C1 segment of cervical spinal cord (tissue), 14 donors: ENCODE results near the gene MYO1H.
"Not testable (repeated sequence)": the region's sequence is repeated elsewhere in the genome, so short reads cannot be mapped to it uniquely, and the experiment has no call there.

Experiments
- DNase-seq, 14 donors: peaks; one replicate each; lab custom pipeline; 2025; lab: John Stamatoyannopoulos, UW

Gene MYO1H

DNA sequence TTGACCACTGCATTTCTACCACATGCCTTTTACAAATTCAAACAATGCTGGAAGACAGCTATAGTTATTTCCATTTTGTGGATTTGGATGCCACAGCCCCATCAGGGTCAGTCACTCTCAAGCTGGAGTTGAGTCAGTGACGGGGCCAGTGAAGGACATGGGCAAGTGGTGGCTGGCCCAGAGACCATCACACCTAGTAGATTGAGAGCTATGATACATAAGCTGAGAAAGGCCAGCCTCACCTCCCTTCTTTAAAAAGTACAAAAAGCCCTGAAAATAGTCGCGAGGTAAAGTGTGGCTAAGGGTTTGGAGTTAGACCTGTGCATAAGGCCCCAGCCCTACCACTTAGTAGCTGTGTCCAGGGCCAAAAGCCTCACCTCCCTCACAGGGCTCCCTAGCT, 125.3 kb downstream of the MYO1H start:
- DNase-seq, result no peak

DNA sequence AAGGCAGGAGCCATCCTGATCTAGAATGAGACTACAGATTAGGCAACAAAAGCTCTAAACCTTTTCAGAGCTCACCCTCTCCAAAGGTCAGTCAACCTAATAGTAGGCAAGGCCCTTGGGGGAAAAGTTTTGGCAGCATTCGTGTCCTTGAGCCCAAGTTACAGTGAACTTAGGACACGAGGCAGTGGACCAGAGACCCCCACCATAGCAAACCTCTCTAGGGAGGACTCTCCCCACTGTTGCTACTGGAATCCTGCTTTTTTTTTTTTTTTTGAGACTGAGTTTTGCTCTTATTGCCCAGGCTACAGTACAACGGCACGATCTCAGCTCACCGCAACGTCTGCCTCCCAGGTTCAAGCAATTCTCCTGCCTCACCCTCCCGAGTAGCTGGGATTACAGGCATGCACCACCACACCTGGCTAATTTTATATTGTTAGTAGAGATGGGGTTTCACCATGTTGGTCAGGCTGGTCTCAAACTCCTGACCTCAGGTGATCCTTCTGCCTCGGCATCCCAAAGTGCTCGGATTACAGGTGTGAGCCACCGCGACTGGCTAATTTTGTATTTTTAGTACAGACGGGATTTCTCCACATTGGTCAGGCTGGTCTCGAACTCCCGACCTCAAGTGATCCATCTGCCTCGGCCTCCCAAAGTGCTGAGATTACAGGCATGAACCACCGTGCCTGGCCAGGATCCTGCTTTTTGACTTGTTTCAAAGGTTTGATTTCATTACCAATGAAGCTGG, 126.0 kb downstream of the MYO1H start:
- not testable (repeated sequence) for DNase-seq

DNA sequence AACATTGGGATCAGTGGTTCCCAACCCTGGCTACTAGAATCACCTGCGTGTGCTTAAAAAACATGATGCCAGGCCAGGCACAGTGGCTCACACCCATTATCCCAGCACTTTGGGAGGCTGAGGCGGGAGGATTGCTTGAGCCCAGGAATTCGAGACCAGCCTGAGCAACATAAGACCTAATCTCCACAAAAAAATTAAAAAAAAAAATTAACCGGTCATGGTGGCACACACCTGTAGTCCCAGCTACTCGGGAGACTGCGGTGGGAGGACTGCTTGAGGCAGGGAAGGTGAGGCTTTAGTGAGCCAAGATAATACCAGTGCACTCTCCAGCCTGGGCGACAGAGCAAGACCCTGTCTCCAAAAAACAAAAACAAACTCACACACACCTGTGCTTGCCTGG, 127.4 kb downstream of the MYO1H start:
- no peak for DNase-seq

DNA sequence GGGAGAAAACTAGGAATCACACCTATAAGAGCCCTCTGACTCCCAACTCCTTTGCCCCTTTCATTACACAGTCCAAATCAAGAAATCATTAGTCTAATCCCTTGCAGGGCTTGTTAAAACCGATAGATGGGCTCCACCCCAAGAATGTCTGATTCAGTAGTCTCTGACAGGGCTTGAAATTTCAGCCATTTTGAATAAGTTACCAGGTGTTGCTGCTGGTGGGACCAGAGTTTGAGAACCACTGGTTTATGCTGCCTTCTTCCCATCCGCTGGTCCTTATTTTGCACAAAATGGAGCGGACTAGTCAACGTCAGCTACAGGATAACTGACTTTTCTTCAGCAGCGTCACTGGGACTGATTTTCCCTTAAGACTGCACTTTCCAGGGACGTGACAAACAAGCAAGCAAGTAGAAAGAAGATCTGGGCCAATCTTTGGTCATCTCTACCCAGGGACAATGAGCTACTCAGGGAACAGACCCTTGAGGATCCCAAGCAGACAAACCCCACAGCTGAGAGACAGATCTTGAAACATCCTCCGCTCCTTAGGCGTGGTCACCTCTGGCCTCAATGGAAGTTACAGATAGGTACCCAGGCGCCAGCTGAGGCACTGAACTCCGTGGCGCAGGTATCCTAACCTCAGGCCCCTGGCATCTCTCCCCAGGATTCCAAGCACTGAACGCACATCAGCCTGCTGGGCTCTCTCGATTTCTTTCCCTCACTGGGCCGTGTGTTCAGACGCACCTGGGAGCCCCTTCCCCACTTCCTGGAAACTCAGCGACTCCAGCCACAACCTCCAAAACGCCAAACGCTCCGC, 128.5 kb downstream of the MYO1H start:
- no peak for DNase-seq

DNA sequence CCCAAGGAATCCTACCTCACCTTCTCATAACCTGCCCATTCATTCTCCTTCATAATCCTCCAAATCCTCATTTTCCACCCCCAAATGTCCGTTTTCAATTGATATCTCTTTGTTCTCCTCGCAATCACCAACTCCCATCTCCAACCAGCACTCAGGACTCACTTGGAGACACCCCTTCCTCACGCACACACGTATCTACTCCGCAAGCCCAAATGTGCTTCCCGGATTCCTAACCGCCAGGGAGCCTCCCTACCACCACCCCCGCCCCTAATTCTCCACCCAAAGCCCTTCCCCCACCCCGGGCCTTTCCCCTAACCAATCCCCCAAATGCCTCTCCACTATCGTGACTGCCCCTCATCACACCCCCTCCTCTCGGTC, 129.1 kb downstream of the MYO1H start:
- DNase-seq, result no peak

DNA sequence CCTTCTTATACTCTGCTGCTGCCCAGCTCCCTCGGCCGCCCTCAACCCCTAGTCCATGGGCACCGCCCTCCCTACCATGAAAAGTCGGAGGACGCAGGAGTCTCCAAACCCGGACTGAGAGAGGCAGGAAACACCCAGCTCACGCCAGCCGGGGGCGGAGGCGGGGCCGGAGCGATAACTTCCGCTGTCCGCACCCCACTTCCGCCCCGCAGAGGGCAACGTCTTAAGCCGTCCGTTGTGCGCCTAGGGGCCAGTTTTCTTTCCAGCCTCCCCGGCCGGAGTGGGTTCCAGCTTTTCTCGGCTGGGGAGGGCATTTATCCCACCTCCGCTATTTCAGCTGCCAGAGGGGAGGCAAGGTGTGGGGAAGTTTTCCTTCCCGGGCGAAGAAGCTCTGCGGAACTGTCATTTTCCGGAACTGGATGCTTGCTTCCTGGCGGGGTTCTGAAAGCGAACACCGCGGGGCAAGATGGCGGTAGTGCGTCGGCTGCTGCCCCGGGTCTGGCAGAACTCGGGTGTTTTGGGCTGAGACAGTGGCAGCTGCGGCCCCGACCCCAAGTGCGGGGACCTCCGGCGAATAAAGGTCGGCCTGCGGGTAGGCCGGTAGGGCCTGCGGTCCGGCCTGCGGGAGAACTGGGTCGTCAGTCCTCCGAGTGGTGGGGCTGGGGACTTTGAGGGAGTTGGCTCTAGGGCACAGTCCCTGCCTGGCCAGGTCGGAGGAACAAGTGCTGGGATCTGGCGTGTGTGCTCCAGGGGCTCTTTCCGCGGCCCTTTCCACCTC, 129.7 kb downstream of the MYO1H start, which contains the start of the genes KCTD10 and UBE3B:
Gene KCTD10, minus strand, starts transcription at position 116 of the 778 bp plus-strand sequence. Its CDS starts 38 bp downstream, at position 78.
Gene UBE3B, plus strand, starts transcription at position 450 of the 778 bp plus-strand sequence. CDS start 5,918 bp downstream, outside the sequence.
- peak in 13 of 14 donors; percentile 66 to 97 (median 87) for DNase-seq

DNA sequence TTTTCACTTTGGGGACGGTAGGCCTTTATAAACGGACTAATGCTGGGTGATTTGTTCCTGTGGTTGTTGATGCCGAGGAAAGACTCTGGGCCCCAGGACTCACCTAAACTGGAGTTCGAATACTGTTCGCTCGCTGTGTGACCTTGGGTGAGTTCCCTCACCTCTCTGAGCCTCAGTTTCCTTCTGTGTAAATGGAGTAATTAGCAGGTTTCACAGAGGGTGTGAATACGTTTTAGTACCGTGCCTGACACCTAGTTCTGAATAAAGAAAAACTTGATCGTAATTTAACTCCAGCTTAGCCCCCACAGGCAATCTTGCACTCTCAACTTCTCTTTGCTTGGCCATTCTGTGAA, 130.2 kb downstream of the MYO1H start:
- no peak for DNase-seq

DNA sequence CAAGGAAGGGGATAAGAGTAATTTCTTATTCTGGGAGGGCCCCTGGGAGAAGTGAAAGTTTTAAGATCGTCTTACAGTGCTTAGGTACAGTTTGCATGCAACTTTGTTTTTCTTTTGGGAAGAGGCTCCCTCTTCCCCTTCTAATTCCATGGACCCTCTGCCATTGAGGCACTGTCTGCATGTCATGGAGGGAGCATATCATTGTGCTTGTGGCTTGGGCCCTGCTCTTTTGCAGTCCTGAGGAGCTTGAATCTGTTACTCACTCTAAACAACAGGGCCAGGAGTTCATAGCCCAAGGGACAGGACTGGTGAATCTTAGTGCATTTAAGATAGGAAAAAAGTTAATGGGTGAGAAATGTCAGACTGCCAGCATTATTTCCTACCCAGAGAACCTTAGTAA, 132.1 kb downstream of the MYO1H start:
- DNase-seq, result no peak

DNA sequence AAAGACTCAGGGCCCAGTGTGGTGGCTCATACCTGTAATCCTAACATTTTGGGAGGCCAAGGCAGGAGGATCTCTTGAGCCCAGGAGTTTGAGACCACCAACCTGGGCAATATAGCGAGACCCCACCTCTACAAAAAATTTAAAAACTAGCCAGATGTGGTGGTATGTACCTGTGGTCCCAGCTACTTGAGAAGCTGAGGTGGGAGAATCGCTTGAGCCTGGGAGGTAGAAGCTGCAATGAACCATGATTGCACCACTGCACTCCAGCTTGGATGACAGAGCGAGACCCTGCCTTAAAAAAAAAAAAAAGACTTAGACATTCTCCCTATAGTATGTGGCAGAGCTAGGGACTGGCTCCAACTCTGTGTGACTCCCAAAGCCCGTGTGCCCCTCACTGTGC, 132.7 kb downstream of the MYO1H start:
- no peak for DNase-seq

DNA sequence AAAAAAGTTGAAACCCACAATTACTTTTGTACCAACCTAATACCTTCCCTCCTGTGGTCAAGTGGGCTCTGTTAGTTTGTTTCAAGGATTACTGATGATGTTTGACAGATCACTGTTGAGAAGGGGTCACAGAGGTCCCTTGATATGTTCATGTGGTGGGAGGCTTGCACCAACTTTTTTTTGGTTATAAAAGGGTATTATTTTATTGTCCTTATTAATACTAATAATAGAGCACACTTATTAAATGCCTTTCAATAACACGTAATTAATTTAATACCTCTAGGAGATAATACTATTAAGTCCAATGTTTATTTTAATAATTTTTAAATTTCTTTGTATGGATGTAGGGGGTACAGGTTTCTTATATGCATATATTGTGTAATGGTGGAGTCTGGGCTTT, 134.2 kb downstream of the MYO1H start:
- no peak for DNase-seq

DNA sequence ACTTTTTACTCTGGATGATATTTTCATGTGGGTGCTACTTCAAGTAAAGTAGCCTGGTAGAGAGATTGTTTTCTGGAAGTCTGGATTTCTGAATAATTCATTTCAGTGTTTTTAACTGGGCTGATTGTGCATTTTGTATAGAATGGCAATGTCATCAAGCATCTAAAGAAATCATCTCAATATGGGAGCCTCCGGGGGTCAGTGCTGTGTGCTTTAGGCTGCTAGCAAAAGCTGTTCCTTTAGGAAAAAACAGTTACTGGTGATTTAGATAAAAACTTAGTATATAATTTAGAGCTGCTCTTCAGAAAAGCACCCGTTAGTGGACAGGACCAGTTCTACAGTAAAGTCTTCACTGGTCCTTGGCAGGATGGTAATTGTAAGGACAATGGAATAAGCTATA, 134.8 kb downstream of the MYO1H start:
- DNase-seq, result no peak

DNA sequence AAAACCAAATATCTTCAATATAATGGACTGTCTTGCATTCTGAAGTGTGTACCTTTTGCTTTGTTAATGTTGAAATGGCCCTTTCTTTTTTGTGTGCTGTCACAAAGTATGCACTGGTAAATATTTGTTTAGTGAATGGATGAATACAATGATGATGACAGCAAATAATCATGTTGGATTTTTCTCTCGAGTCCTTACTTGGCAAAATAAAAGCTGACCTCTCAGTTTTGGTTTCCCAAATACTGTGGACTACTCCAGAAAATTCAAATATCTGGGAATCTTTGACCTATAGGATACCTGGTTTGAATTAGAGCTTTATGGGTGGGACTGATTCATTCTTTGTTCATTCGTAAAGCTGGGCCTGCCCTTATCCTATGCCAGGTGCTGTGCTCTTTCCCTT, 135.2 kb downstream of the MYO1H start:
- DNase-seq, result no peak

DNA sequence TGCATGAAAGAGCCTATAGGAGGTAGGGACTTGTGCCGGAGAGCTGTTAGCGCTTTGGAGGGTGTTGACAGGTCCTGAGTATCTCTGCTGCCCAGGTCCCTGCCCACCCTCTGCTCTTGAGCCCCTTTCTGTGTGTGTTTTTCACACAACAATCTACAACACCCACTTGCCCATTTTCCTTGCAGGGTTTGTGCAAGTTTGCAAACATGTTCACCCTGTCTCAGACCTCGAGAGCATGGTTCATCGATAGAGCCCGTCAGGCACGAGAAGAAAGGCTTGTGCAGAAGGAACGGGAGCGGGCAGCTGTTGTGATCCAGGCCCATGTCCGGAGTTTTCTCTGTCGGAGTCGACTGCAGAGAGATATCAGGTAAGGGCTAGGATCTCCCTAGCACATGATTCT, 135.6 kb downstream of the MYO1H start:
- no peak for DNase-seq

DNA sequence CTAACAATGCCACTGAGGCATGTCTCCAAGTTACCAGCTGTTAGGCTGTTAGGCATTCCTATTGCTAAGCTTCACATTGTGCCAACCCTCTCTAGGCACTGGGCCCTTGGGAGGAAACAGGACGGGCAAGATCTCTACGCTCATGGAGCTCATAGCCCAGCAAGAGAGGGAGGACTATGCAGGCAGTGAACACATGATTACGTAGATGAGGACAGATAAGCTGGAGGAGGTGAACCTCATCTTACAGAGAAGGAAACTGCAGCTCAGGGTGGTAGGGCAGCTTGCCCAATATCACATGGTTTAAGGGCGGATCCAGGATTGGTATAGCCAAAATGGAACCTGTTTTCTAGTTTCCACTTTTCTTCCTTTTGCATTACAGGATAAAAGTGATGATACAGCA, 137.5 kb downstream of the MYO1H start:
- no peak for DNase-seq

DNA sequence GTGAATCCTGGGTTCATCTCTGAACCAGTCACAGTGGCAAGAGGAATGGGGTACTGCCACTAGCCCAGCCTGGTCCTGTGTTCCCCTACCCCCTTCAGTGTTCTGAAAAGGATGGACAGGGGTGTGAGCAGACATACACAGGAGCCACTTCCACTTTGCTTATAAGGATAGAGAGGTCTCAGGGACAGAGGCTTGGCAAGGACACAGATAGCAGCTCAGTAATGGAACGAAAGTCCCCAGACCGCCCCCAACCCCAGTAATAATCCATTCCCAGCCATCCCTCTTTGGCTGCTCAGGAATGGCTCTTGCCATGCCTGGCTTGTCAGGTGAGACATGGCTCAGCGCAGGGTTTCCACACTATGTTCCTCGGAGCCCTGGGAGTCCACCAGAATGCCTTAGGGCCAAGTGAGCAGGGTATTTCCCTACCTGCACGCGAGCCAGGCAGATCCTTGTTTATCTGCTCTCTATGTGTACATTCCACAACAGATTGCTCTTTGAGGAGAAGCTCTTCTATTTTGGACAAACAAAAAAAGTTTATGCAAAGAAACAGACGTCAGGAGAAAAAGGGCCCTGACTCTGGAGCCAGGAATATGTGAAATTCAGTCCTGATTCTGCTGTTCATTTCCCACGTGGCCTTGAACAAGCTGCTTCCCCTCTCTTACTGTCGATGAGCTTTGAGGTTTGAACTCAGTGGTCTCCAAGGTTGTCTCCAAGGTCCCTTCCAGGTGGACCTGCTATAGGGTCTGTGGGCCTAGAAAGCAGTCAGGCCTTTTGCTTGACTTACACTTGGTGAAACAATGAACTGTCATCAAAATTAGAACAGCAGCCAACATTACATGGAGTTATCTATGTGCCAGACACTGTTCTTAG, 139.7 kb downstream of the MYO1H start:
- DNase-seq, result no peak

DNA sequence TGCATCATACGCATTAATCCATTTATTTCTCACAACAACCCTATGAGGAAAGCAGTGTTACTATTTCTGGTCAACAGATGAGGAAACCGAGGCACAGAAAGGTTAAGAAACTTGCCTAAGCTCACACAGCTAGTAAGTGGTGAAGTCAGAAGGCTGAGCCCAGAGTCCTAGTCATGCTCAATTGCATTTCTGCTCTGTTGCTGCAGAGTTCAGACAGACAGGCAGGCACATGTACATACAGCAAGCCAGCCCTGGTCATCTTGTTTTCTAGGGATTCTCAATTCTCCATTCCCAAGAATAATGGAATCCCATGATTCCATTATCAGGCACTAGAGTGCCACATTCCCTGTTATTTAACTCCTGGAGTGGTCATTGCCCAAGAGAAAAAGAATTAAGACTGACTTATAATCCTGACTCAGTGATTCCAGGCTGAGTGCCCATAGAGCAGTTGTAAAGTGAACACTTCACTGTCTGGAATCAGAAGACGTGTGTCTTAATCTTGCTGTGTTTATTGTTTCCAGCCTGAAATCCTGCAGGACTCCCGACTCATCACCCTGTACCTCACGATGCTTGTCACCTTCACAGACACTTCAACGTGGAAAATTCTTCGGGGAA, 140.5 kb downstream of the MYO1H start:
- no peak for DNase-seq

DNA sequence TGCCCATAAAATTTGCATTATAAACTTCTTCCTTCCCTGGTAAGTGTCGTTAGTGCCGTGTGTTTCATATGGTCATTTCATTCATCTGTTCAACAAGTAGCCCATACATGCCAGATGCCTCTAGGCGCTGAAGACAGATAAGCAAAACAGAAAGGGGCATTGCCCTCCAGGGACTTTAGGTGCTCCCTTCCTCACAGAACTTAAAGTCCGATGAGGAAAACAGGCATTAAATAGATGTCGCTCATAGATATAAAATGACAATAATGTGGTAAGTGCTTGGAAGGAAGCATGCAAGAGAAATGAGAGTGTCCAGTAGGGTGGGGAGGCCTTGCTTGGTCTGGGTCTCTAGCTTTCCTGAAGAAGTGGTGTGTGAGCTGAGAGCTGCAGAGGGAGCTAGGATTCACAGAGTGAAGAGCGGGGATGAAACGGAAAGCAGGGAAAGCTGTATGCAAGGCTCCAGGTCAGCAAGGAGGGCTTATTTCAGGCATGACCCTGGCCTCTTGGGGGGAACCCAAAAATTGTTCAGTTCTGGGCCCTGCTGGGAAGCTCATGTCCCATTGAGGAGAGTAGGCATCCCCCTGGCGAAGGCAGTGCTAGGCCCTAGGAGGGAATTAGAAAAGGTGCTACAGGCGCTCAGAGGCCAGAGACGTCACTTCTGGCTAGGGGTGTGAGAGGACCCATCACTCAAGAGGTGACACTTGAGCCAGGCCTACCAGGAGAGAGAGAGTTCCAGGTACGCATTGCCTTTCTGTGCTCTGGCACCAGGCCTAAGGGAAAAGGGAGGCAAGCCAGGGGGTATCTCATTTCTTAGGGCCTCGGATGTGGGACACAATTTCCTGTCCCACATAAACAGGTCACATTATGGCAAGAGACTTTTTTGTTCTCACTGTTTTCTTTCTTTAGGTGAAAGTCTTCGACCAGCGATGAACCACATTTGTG, 141.6 kb downstream of the MYO1H start:
- no peak for DNase-seq

DNA sequence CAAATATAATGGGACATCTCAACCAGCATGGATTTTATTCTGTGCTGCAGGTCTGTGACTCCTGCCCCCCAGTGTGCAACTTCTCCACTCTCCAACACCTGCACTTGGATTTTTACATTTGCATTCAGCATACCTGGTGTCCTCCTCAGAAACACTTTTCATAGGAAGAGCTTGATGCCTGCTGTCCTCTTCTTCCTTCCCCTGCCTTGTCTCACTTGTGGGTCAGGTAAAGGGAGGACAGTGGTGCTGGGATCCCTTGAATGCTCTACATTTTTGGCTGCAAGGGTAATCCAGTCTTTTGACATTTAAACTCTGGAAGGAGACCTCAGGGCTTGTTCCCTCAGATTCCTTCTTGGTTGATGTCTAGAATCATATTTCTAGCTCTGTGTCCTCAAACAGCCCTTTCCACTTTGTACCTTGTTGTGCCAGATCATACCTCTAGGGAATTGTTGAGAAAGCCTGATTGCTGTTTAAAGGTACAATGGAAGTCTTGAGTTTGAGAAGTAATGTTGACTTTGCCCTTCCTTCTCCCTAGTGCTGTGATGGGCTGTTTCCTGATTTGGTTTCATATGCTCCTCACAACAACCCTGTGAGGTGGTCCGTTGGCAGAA, 142.4 kb downstream of the MYO1H start:
- no peak for DNase-seq

DNA sequence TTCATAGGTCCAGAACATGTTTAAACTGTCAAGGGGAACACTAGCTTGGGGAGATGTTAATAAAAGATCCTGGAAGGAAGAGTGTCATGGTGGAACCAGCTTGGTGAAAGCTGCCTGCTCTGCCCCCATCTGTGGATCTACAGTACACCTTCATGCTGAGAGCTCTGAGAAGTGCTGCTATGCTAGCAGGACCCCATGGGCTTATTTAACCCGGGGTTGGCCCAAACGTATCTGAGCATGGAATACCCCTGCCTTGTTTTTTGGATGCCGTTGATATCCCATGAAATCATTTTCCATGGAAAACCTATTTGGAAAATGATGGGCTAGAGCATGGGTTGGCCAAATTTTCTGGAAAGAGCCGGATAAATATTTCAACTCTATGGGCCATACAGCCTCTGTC, 144.0 kb downstream of the MYO1H start:
- no peak for DNase-seq
